Hematopoietic multipotent progenitor cell treated with erythropoietin and hydrocortisone succinate and interleukin-3 and kit ligand, for 6 days (in vitro differentiated cells): ENCODE data around the gene ZNF778.

Source experiments
- DNase-seq: peaks from one replicate; pipeline ENCODE4 v3.0.0-alpha.2; 2015

Gene ZNF778

DNA sequence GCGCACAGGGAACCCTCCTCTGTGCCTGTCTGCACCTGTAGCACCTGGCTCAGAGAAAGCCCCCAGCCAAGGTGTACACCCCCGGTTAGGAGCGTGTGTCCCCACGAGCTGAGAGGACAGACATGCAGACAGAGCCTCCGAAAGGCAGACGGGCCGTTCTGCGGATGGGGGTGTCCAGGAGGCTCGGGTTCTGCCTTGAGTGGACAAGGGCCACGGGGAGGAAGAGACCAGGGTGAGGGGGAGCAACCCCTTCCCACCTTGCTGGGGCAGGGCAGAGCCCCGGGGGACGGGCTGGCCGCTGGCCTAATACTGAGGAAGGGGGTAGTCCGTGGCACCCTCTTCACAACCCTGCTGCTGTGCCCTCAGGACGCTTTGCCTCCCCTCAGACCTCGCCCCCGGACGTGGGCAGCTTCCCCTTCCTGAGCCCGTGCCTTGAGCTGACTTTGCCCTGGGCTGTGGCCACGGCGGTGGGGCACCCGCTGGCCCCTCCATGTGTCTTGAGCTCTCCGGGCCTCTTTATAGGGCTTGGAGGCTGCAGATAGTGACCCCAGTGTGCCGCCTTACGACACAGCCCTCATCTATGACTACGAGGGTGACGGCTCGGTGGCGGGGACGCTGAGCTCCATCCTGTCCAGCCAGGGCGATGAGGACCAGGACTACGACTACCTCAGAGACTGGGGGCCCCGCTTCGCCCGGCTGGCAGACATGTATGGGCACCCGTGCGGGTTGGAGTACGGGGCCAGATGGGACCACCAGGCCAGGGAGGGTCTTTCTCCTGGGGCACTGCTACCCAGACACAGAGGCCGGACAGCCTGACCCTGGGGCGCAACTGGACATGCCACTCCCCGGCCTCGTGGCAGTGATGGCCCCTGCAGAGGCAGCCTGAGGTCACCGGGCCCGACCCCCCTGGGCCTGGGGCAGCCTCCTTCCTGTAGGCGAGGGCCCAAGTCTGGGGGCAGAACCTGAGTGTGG, 22.9 kb upstream of the ZNF778 start:
- DNase-seq, result no peak

DNA sequence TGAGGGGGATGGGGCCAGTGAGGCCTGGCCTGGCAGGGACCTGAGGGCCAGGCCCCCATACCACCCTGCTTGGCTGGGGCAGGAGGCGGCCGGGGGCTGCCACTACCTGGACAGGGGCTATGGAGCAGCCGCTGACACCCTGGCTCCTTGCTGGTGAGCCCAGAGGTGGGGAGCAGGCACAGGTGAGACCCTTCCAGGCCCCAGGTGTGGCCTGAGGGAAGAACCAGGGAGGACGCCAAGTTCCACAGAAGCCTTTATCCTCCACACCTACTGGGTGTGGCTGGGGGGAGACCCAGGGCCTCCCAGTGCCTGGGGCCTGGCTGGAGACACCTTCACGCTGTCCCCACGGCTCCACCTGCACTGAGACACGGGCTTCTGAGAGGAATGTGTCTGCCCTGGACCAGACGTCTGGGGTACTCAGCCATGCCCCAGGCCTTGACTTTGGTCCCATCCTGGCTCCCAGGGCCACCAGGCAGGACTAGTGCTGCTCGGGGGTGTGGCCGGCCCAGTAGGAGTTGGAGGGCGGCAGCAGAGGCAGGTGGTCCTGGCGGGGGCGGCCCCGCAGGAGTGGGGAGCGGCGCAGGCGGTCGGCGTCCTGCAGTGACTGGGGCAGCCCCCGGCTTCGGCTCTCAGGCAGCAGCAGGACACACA, 21.9 kb upstream of the ZNF778 start:
- DNase-seq, result no peak

DNA sequence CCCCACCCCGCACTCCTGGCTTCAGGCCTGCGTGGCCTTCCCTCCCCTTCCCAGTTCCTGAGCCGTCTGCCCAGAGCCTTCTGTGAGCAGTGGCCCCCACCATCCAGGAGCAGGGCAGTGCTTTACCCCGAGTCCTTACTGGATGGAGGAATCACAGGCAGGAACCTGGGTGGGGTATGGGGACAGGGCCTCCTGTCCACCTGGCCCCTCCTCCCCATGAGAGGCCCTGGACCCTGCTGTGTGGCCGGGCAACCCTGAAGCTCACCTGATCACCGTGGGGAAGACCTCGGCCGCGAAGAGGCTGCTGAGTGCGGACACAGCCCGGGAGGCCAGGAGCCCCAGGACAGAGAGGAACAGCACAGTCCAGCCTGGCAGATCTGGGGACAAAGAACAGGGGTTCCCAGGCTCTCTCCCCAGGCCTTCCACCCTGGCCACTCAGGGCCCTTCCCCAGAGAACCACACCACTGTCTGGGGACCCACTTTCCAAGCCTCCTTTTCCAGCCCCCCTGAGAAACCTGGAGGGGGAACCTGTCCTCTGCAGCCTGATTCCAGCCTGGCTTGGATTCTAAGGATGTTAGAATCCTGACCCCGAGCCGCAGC, 20.4 kb upstream of the ZNF778 start:
- no peak for DNase-seq

DNA sequence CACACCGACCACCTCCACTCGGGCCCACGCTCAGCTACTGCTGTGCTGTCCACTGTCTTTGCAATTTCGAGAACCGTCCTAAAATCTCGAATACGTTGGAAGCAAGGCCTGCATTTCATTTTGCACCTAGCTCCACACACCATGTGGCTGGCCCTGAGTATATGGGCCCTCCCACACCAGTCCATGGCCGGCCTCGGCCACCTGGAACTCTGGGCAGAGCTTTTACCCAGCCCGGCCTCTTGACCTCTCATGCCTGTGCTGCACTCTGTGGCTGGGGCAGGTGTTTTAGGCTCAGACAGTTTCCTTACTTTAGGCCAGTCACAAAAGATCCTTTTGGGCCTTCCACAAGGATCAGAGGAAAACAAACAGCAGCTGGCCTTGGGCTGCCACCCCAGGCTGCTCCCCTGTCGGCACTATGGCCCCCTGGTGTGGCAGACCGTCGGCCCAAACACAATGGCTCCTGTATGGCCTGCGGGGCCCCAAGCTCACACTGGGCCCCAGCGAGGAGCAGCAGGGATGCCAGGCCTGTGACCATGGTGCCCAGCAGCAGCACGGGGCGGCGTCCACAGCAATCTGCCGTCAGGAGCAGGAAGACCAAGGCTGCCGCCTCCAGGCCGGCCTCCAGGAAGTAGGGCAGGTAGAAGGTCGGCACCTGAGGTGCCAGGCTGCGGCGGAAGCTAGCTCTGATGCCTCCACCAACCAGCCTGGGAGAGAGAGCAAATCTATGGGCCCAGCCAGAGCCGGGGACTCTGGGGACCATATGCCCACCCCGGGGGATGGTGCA, 19.7 kb upstream of the ZNF778 start:
- DNase-seq, result no peak

DNA sequence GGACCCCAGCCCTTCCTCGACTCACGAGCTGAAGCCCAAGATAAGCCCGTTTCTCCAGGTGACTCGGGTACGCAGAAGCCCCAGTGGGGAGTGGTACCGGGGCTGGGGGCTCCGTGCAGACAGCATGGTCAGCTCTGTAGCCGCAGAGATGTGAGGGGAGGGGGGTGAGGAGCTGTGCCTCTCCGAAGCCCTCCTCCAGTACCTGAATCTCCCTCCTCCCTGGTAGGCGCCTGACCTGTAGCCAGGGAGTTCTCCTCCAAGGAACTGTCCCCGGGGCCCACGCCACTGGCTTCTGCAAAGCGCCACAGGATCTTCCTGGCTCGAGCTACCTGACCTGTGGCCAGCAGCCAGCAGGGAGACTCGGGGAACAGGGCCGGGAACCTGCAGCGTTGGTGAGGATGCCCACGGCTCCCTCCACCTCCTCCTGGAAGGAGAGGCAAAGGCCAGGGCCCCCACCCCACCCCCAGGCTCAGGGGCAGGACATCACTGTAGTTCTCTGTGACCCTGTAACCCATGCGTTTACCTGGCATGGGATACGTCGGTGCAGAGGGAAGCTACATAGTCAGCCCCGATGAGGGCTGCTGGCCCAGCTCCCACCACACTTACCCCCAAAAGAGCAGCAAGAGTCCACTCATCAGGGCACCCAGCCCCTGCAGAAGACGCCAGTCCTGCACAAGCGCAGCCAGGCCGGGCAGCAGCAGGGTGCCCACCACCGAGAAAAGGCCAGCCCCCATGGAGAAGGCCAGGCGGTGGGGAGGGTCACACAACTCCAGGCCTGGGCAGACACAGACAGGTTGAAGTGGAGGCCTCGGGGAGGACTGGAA, 18.9 kb upstream of the ZNF778 start:
- no peak for DNase-seq

DNA sequence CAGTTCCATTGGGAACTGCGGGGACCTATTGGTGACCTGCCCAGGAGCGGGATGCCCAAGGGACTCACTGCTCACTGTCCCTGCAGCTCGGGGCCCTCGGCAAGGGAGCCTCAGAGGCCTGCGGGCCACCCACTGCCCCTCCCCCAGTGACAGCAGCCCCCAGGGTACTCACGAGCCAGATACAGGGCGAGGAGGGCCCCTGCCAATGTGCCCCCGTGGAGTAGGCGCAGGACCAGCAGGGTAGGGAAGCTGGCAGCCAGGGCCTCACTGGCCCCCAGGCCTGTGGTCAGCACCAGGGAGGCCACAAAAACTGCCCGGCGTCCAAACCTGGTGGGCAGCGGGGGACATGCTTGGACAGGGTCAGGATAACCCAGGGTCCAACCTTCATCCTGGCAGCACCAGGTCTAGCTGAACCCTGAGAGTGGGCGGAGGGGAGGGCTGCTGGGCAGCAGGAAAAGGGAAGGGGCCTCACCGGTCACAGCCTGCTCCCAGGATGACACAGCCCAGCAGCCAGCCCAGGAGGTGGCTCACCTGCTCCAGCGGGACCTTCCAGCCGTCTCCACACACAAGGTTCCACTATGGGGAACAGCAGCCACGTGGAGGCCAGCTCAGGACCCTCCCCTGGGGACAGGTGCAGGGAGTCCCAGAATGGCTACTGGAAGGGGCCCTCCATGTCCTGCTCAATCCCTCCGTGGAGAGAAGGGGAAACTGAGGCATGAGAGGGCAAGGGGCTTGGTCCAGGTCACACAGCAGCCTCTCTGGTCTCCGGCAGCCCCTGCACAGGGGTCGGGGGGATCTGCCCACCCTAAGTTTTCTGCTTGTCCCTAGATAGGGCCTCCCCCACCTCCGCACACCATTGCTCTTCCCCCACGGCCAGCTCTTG, 18.0 kb upstream of the ZNF778 start:
- no peak for DNase-seq

DNA sequence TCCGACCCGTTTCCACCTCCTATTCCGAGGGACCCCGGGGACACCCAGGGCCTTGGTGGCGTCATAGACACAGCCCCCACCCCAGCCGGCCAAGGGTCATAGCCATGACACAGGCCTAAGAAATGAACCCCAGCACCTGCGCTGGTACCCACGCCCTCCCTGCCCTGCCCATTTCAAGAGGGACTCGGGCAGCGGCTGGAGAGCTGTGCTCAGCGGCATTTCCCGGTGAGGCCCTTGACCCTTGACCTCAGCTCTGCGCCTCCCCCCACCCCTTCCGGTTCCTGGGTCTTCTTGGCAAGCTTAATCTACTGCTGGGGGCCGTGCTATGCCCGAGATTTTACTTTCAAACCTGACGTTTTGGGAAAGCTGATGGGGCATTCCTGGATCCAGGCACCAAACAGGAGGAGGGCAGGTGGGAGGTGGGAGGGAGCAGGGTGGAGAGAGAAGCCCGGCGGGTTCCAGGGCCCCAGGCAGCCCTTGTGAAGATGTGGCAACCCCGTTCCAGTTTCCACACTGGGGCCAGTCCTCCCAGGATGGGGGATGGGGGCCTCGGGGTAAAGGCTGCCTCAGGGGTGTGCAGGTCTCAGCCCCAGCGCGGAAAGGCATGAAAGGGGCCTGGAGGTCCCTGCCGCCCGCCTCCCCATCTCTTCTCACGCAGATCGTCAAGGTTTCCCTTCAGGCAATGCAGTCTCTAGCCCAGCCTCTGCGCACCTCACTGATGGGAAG, 17.2 kb upstream of the ZNF778 start, which contains the start of gene SLC22A31:
SLC22A31 (minus strand) TSS at position 414 of the 726 bp plus-strand sequence; CDS start at position 378, 36 bp downstream.
- no peak for DNase-seq

DNA sequence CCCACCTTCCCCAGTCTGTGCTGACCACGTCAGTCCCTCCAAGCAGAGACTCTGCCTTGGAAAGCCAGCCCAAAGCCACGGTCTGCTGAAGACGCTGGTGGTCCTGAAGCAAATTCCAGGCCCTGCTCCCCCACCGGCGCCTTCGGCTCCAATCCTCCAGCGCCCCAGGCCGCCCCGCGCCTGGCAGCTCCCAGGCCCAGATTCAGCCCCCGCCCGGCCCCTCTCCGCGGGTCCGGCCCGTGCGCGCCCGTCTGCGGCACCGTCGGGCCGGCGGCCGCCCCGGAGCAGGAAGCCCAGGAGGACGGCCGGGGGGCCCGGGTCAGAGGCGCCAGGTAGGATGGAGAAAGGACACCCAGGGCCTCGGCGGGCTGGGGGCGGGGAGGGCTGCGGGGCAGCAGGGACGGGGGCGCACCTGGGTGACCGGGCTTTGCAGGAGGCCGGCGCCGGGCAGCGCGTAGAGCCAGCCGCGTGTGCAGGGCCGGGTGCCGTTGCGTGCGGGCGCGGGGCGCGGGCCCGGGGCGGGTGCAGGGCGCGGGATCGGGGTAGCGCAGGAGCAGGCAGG, 16.6 kb upstream of the ZNF778 start:
- DNase-seq, result no peak

DNA sequence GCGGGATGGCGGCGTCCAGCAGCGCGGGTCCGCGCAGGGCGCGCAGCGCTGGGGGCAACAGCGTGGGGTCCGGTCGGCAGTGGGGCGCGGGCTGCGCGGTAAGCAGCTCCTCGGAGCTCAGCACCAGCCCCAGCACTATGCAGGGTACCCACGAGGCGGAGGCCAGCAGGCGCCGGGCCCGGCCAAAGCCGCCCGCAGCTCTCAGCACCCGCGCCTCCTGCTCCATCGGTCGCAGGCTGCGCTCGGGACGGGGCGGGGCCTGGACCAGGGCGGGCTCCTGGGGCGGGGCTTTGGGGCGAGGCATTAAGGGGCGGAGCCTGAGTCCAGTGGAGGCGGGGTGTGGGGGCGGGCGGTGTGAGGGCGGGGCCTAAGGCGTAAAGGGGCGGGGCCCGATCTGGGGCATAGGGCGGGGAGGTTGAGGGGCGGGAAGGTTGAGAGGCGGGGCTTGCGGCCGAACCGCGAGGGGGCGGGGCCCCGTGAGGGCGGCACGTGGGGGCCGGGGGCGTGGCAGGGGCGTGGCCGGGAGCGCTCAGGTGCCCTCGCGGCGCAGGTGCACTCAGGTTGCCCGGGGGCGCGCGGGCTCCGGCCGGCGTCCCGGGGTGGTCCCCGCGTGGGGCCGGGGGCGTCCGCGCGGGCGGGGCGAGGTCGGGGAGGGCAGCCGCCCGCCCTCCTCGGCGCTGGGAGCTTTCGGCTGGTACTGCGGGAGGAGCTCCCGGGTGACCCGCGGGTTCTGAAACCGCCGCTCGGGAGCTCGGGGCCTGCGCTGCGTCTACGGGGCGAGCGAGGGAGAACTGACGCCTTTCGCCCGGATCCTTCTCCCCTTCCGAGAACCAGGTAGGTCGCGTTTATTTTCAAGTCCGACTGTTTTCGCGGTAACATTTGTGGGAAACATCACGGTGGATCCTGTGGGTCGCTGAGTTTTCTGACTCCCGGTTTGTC, 15.8 kb upstream of the ZNF778 start:
- DNase-seq, result peak; percentile 92

DNA sequence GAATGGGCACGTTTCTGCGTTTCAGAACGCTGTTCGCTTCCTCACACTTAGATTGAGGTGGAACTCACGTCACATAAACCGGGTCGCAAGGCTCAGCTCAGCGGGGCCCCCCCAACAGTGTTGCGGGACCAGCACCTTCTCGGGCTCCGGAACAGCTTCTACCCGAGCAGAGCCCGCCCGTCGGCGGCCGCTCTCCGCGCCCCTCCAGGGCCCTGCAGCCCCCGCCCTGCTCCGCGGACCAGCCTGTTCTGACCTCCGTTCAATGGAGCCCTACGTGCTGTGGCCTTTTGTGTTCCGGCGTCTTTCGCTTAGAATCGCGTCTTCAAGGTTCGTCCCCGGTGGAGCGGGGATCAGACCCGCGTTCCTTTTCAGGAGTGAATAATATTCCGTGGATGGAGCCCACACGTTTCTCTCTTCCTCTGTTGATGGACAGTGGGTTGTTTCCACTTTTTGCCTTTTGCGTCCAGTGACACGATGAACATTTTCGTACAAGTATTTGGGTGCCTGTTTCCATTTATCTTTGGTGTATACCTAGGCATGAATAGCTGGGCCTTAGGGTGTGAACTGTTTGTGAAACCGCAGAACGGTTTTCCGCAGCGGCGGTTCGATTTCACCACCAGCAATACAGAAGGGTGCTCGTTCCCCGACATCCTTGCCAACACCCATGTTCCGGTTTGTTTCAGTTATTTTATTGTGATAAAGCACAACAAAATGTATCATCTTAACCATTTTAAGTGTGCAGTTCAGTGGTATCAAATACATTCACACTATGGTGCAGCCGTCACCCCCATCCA, 14.9 kb upstream of the ZNF778 start:
- no peak for DNase-seq

DNA sequence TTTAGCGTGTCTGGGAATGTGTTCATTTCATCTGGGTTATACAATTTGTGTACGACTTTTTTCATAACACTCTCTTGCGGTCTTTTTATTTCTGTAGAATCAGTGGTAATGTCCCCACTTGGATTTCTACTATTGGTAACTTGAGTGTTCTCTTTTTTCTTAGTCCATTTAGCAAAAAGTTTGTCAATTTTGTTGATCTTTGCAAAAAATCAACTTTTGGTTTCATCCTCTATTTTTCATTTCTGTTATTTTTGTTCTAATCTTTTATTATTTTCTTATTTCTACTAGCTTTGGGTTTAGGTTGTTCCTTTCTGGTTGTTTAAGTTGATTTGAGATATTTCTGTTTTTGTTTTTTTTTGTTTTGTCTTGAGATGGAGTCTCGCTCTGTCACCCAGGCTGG, 9.5 kb upstream of the ZNF778 start:
- DNase-seq, result no peak

DNA sequence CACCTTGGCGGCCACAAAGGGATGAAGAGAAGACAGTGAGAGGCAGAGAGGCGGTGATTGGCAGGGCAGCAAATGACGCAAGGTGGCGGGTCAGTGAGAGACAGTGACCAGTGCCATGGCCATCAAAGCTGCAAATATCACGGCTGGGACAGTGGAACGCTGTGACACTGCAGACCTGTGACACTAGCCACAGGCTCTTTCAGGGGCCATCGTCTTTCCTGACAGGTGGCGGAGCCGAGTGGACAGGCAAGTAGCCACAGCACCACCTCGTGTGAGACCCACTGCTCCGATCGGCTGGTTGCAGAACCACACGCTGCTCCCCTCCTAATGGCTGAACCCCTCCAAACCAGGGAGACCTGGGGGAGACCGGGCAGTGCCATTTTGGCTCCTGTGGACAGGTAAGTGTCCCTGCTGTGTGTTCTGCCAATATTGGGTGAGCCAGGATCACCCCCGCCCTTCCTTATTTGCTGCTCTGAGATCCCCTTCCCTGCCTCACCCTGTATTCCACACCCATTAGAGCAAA, 7.9 kb upstream of the ZNF778 start:
- DNase-seq, result no peak

DNA sequence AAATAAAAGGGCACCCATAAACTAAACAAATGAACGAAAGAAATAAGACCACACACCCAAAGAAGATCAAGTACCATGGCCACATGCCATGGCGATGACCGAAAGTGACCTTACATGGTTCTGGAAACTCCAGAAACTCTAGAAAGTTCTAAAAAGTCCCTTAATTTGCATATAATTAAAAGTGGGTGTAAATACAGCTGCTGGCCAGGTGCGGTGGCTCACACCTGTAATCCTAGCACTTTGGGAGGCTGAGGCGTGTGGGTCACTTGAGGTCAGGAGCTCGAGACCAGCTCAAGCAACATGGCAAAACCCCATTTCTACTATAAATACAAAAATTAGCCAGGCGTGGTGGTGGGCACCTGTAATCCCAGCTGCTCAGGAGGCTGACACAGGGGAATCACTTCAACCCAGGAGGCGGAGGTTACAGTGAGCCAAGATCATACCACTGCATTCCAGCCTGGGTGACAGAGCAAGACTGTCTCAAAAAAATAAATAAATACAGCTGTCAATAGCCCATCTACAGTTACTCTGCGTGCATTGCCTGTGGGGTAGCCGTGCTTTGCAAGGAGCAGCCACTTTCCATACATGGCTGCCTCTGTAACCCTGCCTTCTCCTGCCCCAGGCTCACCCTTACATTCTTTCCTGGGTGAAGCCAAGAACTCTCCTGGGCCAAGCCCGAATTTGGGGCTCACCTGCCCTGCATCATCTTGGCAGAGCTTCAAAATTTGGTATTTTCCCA, 7.2 kb upstream of the ZNF778 start:
- no peak for DNase-seq

DNA sequence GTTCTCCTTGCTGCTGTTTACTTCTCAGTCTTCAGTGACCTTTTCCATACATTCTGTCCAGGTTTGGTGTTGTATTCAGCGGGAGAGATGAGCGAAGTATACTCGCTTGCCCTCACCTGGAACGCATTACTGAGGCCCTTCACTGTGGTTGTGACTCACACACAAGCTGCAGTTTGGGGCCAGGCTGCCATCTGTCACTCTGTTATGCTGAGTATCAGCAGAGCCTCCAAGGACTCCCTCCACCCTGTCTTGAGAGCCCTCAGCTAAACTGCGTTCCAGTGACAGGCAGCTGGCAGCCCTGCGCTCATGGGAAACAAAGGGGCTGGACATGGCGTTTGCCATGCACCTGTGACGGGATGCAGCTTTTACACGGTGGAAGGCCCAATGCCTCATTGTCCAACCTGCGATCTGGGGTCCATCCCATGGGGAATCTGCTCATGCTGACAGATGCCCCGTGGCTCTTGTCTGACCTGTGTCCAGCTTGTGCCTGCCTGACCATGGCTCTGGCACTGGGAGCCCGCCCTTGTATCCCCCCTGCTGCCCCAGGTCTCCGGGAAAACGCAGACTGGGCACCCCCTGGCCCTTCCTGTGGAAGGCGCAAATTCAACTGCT, 6.5 kb upstream of the ZNF778 start:
- no peak for DNase-seq

DNA sequence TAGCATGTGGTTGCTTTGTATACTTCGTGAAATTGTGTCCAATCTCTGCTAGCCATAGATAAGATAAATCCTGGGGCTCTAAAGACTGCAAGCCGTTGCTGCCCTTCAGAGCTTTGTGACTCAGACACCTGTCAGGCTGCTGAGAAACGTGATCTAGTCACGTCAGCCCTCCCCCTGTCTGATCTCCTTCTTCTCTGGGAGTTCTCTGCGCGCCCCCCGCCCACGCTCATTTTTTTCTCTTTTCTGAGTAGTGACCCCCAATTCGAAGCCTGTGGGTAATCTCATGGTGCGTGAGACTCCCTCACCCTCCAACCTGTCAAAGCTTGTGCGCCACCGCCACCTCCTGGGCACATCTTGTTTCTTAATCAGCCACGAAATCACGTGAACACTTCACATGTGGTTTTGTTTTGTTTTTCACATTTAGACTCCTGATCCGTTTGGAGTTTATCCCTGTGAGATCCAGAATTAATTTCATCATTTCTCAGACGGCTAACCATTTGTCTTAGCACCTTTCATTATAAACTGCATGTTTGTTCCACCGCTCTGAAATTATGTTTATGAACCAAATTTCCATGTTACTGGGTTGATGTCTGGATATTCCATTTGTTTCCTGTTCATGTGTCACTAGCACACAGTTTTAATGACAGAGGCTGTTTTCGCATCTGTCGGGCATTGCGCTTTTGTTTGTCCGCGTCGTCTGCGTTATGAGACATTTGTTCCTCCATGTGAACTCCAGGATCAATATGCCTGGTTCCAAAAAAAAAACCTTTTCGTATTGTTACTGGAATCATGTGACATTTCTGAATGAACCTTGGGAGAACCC, 977 bp upstream of the ZNF778 start:
- DNase-seq, result peak; percentile 91

DNA sequence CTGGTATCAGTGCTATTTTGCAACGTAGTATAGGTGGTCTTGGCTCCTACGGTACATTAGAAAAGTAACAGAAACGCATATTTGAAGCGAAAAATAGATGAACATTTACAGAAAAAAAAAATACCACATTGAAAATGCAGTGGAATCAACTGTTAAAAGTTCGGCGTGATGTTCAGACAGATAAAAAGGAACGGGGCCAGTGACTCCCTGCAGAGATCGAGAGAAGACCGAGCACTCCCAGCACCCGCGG, 440 bp upstream of the ZNF778 start:
- DNase-seq, result no peak
